H4 (cell line): ENCODE data around the gene SRSF8. TPM values are rescaled to one million over a fixed set of nuclear protein-coding genes. Genes with fewer than 3 reads are reported as not detected.

Source experiments
- total RNA-seq: library from RNA; depleted of rRNA; stranded (reverse); fragments of >200 nt; shearing (Covaris generic); gene quantifications from 2 replicates; pipeline ENCODE4 v1.2.3, GENCODE V29; 2014; rRNA removed

SRSF8 gene
- total RNA-seq, 1 experiment from 2014 or later, result 24.2 TPM

Other genes with a start within 250 kb of the SRSF8 start
- 46.6 and 56.5 TPM in 2 replicates for gene CWC15, start 93.4 kb upstream of the SRSF8 start, total RNA-seq
- 0.66 and 0.81 TPM in 2 replicates for gene KDM4D, start 93.2 kb upstream of the SRSF8 start, total RNA-seq
- gene KDM4E, start 41.7 kb upstream of the SRSF8 start, total RNA-seq, result not detected in 2 replicates
- not detected in 2 replicates for gene KDM4F, start 17.5 kb upstream of the SRSF8 start, total RNA-seq
- 3.6 and 4.0 TPM in 2 replicates for gene ENDOD1, start 22.9 kb downstream of the SRSF8 start, total RNA-seq
- gene SESN3, start 164.3 kb downstream of the SRSF8 start, total RNA-seq, result 6.2 and 10.6 TPM in 2 replicates